OCI-LY1 (cell line): ENCODE data around the gene MBD3L3.
"Not testable (repeated sequence)": the region's sequence is repeated elsewhere in the genome, so short reads cannot be mapped to it uniquely, and the experiment has no call there.

ENCODE experiments used
- H2AFZ ChIP-seq: fragments of 200-600 bp; sonication (generic), shearing (Covaris generic); 2 replicates; pipeline ENCODE4 v1.6.0; 2014; ENCODE audit warnings: antibody characterized with exemption, mild to moderate bottlenecking, low read length
- H3F3A ChIP-seq: fragments of 200-600 bp; sonication (generic), shearing (Covaris generic); 2 replicates; pipeline ENCODE4 v1.6.0; 2014; ENCODE audit warnings: mild to moderate bottlenecking, antibody characterized with exemption, low read length, moderate library complexity; ENCODE audit not compliant: insufficient read depth
- H3K27ac ChIP-seq: fragments of 200-600 bp; sonication (generic); 2 replicates; pipeline ENCODE4 v1.5.1; 2014; ENCODE audit warnings: low read length, mixed run types, mild to moderate bottlenecking, low read depth; ENCODE audit not compliant: poor library complexity, severe bottlenecking
- H3K27me3 ChIP-seq: fragments of 200-600 bp; sonication (generic); 2 replicates; pipeline ENCODE4 v1.6.0; 2014; ENCODE audit warnings: antibody characterized with exemption, mild to moderate bottlenecking, low read length, moderate library complexity; ENCODE audit not compliant: insufficient read depth
- H3K36me3 ChIP-seq: fragments of 200-600 bp; sonication (generic); 2 replicates; pipeline ENCODE4 v1.6.1; 2014; ENCODE audit warnings: mild to moderate bottlenecking, antibody characterized with exemption, low read length, moderate library complexity, mixed read lengths; ENCODE audit not compliant: insufficient read depth
- H3K4me1 ChIP-seq: fragments of 200-600 bp; sonication (generic); 2 replicates; pipeline ENCODE4 v1.5.1; 2014; ENCODE audit warnings: mild to moderate bottlenecking, low read length, moderate library complexity; ENCODE audit not compliant: insufficient read depth, severe bottlenecking
- H3K4me2 ChIP-seq: fragments of 200-600 bp; sonication (generic), shearing (Covaris generic); 2 replicates; pipeline ENCODE4 v1.6.1; 2014; ENCODE audit warnings: low read length
- H3K4me3 ChIP-seq: fragments of 200-600 bp; sonication (generic); 2 replicates; pipeline ENCODE4 v1.5.1; 2014; ENCODE audit warnings: low read length, low read depth, mild to moderate bottlenecking, mixed read lengths; ENCODE audit not compliant: poor library complexity, severe bottlenecking
- H3K79me2 ChIP-seq: fragments of 200-600 bp; shearing (Covaris generic); 2 replicates; pipeline ENCODE4 v1.6.1; 2016; ENCODE audit warnings: mixed run types, low read length, mixed read lengths; ENCODE audit not compliant: insufficient read depth
- H3K9ac ChIP-seq: fragments of 200-600 bp; sonication (generic), shearing (Covaris generic); 2 replicates; pipeline ENCODE4 v1.6.1; 2014; ENCODE audit warnings: mild to moderate bottlenecking, low read length, mixed read lengths
- H3K9me2 ChIP-seq: fragments of 200-600 bp; sonication (generic), shearing (Covaris generic); 2 replicates; pipeline ENCODE4 v1.6.1; 2014; ENCODE audit warnings: low read depth, mild to moderate bottlenecking, low read length, mixed read lengths
- H3K9me3 ChIP-seq: fragments of 200-600 bp; shearing (Covaris generic); 2 replicates; pipeline ENCODE4 v1.6.1; 2014; ENCODE audit warnings: low read length, mixed read lengths
- H4K20me1 ChIP-seq: fragments of 200-600 bp; sonication (generic), shearing (Covaris generic); 2 replicates; pipeline ENCODE4 v1.6.0; 2016; ENCODE audit warnings: mild to moderate bottlenecking, low read length; ENCODE audit not compliant: insufficient read depth
- CTCF ChIP-seq: fragments of 200-600 bp; sonication (generic), shearing (Covaris generic); IDR thresholded peaks from 2 replicates; pipeline ENCODE4 v1.5.1; 2017; ENCODE audit warnings: mild to moderate bottlenecking, antibody characterized with exemption, low read length, moderate library complexity, mixed read lengths
- EZH2 ChIP-seq: fragments of 200-600 bp; sonication (generic), shearing (Covaris generic); IDR thresholded peaks from 2 replicates; pipeline ENCODE4 v1.8.0; 2017; ENCODE audit warnings: borderline replicate concordance, mixed run types, mild to moderate bottlenecking, antibody characterized with exemption, low read length, moderate library complexity, mixed read lengths

The MBD3L3 gene

GRCh38 chr19:7058576-7058975, at the start of gene MBD3L3:
Gene MBD3L3 (minus strand): TSS chr19:7058676. CDS start chr19:7058605, 71 bp downstream.
- H3K79me2 ChIP-seq, H3F3A ChIP-seq, H3K4me2 ChIP-seq, H4K20me1 ChIP-seq, H3K4me3 ChIP-seq, H3K9me2 ChIP-seq, H3K9ac ChIP-seq, H3K27ac ChIP-seq, H3K36me3 ChIP-seq, H3K27me3 ChIP-seq, H2AFZ ChIP-seq, H3K9me3 ChIP-seq, H3K4me1 ChIP-seq: not testable (repeated sequence)

- no peak overlapping the region for H3K4me2 ChIP-seq
- H4K20me1 ChIP-seq = no peaks in the 10 kb centered on the region
- H3K9me3 ChIP-seq = no peaks in the 10 kb centered on the region
- no peak overlapping the region for H3K9ac ChIP-seq
- no peak overlapping the region for H2AFZ ChIP-seq
- no peak overlapping the region for H3K27ac ChIP-seq
- H3K27me3 ChIP-seq = no peaks in the 10 kb centered on the region
- no peak overlapping the region for H3K4me3 ChIP-seq
- no peaks in the 10 kb centered on the region for H3K79me2 ChIP-seq
- H3K9me2 ChIP-seq = no peaks in the 10 kb centered on the region
- no peaks in the 10 kb centered on the region; the same call in 1 of the 2 replicates for H3K36me3 ChIP-seq
- H3K4me1 ChIP-seq = peaks cover 11% of the 10 kb centered on the region
- TF ChIP-seq EZH2 (no peak), CTCF (no peak)
- no peaks in the 10 kb centered on the region for H3F3A ChIP-seq
These were observed 48.5 kb upstream of the MBD3L3 start for GRCh38 chr19:7106711-7107657.

- H3K36me3 ChIP-seq = no peaks in the 10 kb centered on the region; the same call in 1 of the 2 replicates
- H3K4me3 ChIP-seq = no peak overlapping the region
- H3K79me2 ChIP-seq = no peaks in the 10 kb centered on the region
- no peaks in the 10 kb centered on the region for H3K27me3 ChIP-seq
- no peaks in the 10 kb centered on the region for H4K20me1 ChIP-seq
- H3K9me3 ChIP-seq = no peaks in the 10 kb centered on the region
- H3K9ac ChIP-seq = no peak overlapping the region
- no peak overlapping the region for H3K27ac ChIP-seq
- peaks cover 18% of the 10 kb centered on the region for H3K4me1 ChIP-seq
- no peaks in the 10 kb centered on the region for H3F3A ChIP-seq
- H2AFZ ChIP-seq = no peak overlapping the region
- no peak for TF ChIP-seq EZH2
- H3K4me2 ChIP-seq = no peak overlapping the region
- no peaks in the 10 kb centered on the region for H3K9me2 ChIP-seq
These were observed 46.4 kb upstream of the MBD3L3 start for GRCh38 chr19:7104747-7105447.

GRCh38 chr19:7101498-7102253, 43.2 kb upstream of the MBD3L3 start:
- no peak overlapping the region for H2AFZ ChIP-seq

More at GRCh38 chr19:7101498-7102253, 43.2 kb upstream of the MBD3L3 start:
- no peaks in the 10 kb centered on the region for H3K27me3 ChIP-seq
- H3K4me3 ChIP-seq = no peak overlapping the region
- no peak overlapping the region for H3K4me2 ChIP-seq
- TF ChIP-seq CTCF = no peak
- TF ChIP-seq EZH2 = no peak
- H3K9me2 ChIP-seq = no peaks in the 10 kb centered on the region
- H3F3A ChIP-seq = no peaks in the 10 kb centered on the region
- no peak overlapping the region for H3K9ac ChIP-seq
- peaks cover 32% of the 10 kb centered on the region for H3K4me1 ChIP-seq
- H3K36me3 ChIP-seq = no peaks in the 10 kb centered on the region
- no peaks in the 10 kb centered on the region for H3K9me3 ChIP-seq
- H3K27ac ChIP-seq = no peak overlapping the region
- no peaks in the 10 kb centered on the region for H3K79me2 ChIP-seq
- H4K20me1 ChIP-seq = no peaks in the 10 kb centered on the region
